ENCODE measurements around the gene ENHO.
"Not testable (repeated sequence)": the region's sequence is repeated elsewhere in the genome, so short reads cannot be mapped to it uniquely, and the experiment has no call there.

The ENHO gene

GRCh38 chr9:34506623-34507022, 16.2 kb downstream of the ENHO start:
- no peak for DNase-seq (ENCODE audit: low read depth, low spot score)

GRCh38 chr9:34505370-34506120, 17.2 kb downstream of the ENHO start:
- no peak for DNase-seq (ENCODE audit: low read depth, low spot score)

- DNase-seq (ENCODE audit: low read depth, low spot score) = no peak
Measured at GRCh38 chr9:34503406-34503805, 19.4 kb downstream of the ENHO start.

GRCh38 chr9:34502891-34503290, 19.9 kb downstream of the ENHO start:
- DNase-seq (ENCODE audit: low read depth, low spot score) = no peak

- no peak for DNase-seq (ENCODE audit: low read depth, low spot score)
Measured at GRCh38 chr9:34502471-34502870, 20.3 kb downstream of the ENHO start.

GRCh38 chr9:34501889-34502425, 20.8 kb downstream of the ENHO start:
- DNase-seq (ENCODE audit: low read depth, low spot score) = no peak

GRCh38 chr9:34501372-34501771, 21.4 kb downstream of the ENHO start:
- DNase-seq (ENCODE audit: low read depth, low spot score) = no peak

GRCh38 chr9:34500623-34501267, 22.0 kb downstream of the ENHO start:
- no peak for DNase-seq (ENCODE audit: low read depth, low spot score)

GRCh38 chr9:34499076-34499475, 23.7 kb downstream of the ENHO start:
- no peak for DNase-seq (ENCODE audit: low read depth, low spot score)

GRCh38 chr9:34498553-34498952, 24.2 kb downstream of the ENHO start:
- DNase-seq (ENCODE audit: low read depth, low spot score) = no peak

GRCh38 chr9:34496149-34496712, 26.6 kb downstream of the ENHO start:
- no peak for DNase-seq (ENCODE audit: low read depth, low spot score)

GRCh38 chr9:34493972-34494535, 28.7 kb downstream of the ENHO start:
- no peak for DNase-seq (ENCODE audit: low read depth, low spot score)

GRCh38 chr9:34492051-34492450, 30.7 kb downstream of the ENHO start:
- no peak for DNase-seq (ENCODE audit: low read depth, low spot score)

- no peak for DNase-seq (ENCODE audit: low read depth, low spot score)
Measured at GRCh38 chr9:34491596-34491995, 31.2 kb downstream of the ENHO start.

- no peak for DNase-seq (ENCODE audit: low read depth, low spot score)
Measured at GRCh38 chr9:34490760-34491159, 32.0 kb downstream of the ENHO start.

GRCh38 chr9:34490360-34490759, 32.4 kb downstream of the ENHO start:
- no peak for DNase-seq (ENCODE audit: low read depth, low spot score)

GRCh38 chr9:34486572-34486971, 36.2 kb downstream of the ENHO start:
- no peak for DNase-seq (ENCODE audit: low read depth, low spot score)

- DNase-seq (ENCODE audit: low read depth, low spot score) = no peak
Measured at GRCh38 chr9:34485822-34486221, 37.0 kb downstream of the ENHO start.

- DNase-seq (ENCODE audit: low read depth, low spot score) = no peak
Measured at GRCh38 chr9:34484678-34485077, 38.1 kb downstream of the ENHO start.

- not testable (repeated sequence) for DNase-seq (ENCODE audit: low read depth, low spot score)
Measured at GRCh38 chr9:34482746-34483145, 40.0 kb downstream of the ENHO start.

GRCh38 chr9:34481620-34482019, 41.2 kb downstream of the ENHO start:
- DNase-seq (ENCODE audit: low read depth, low spot score) = not testable (repeated sequence)

- no peak for DNase-seq (ENCODE audit: low read depth, low spot score)
Measured at GRCh38 chr9:34479431-34479866, 43.3 kb downstream of the ENHO start.

Measured in iPS DF 19.7 (cell line).